Limb (tissue), 2 donors: Measurements from ENCODE around the gene AAMDC.
"Not testable (repeated sequence)": the region's sequence is repeated elsewhere in the genome, so short reads cannot be mapped to it uniquely, and the experiment has no call there.

Experiments
- DNase-seq, 2 donors: peaks; one replicate each; pipeline ENCODE4 v3.0.0-alpha.2; 2016; ENCODE audit errors: extremely low spot score in 2 of 2

Gene AAMDC

GRCh38 chr11:77821349-77821851 lies 456 bp downstream of the AAMDC start:
- peak in 1 of 2 donors; percentile 21 for DNase-seq

GRCh38 chr11:77822126-77822525 lies 1.2 kb downstream of the AAMDC start:
- DNase-seq: not testable (repeated sequence)

GRCh38 chr11:77823775-77824174 lies 2.8 kb downstream of the AAMDC start:
- DNase-seq: no peak

- no peak for DNase-seq
These were observed 8.0 kb downstream of the AAMDC start for GRCh38 chr11:77828926-77829325.

- DNase-seq: no peak
These were observed 12.4 kb downstream of the AAMDC start for GRCh38 chr11:77833302-77833701.

- no peak for DNase-seq
These were observed 21.6 kb downstream of the AAMDC start for GRCh38 chr11:77842441-77843121.

GRCh38 chr11:77843700-77844099 lies 22.8 kb downstream of the AAMDC start:
- not testable (repeated sequence) for DNase-seq

- no peak for DNase-seq
These were observed 30.6 kb downstream of the AAMDC start for GRCh38 chr11:77851503-77851902.

- no peak for DNase-seq
These were observed 33.9 kb downstream of the AAMDC start for GRCh38 chr11:77854838-77855237.

GRCh38 chr11:77857906-77858457 lies 37.0 kb downstream of the AAMDC start:
- not testable (repeated sequence) for DNase-seq

- DNase-seq: not testable (repeated sequence)
These were observed 40.5 kb downstream of the AAMDC start for GRCh38 chr11:77861444-77861843.

GRCh38 chr11:77865805-77866204 lies 44.9 kb downstream of the AAMDC start:
- no peak for DNase-seq

GRCh38 chr11:77866336-77866735 lies 45.4 kb downstream of the AAMDC start:
- no peak for DNase-seq

GRCh38 chr11:77868744-77869143 lies 47.8 kb downstream of the AAMDC start:
- DNase-seq: no peak

- DNase-seq: no peak
These were observed 50.9 kb downstream of the AAMDC start for GRCh38 chr11:77871855-77872254.

- no peak for DNase-seq
These were observed 52.4 kb downstream of the AAMDC start for GRCh38 chr11:77873345-77873744.

- DNase-seq: no peak
These were observed 53.3 kb downstream of the AAMDC start for GRCh38 chr11:77874206-77874605.

- no peak for DNase-seq
These were observed 55.1 kb downstream of the AAMDC start for GRCh38 chr11:77876045-77876444.

- DNase-seq: not testable (repeated sequence)
These were observed 57.3 kb downstream of the AAMDC start for GRCh38 chr11:77878247-77878646.

GRCh38 chr11:77879218-77879617 lies 58.3 kb downstream of the AAMDC start:
- DNase-seq: peak in 1 of 2 donors; percentile 50

- no peak for DNase-seq
These were observed 61.5 kb downstream of the AAMDC start for GRCh38 chr11:77882396-77882795.

- DNase-seq: no peak
These were observed 62.8 kb downstream of the AAMDC start for GRCh38 chr11:77883775-77884174.

GRCh38 chr11:77884186-77884828 lies 63.4 kb downstream of the AAMDC start:
- DNase-seq: no peak
